Caco-2 (cell line): Measurements from ENCODE around the gene BCL2L12. TPM values are rescaled to one million over a fixed set of nuclear protein-coding genes. Genes with fewer than 3 reads are reported as not detected.

Experiments used
- BruUV-seq: library from RNA; stranded (reverse); fragments of 400-500 nt; replicated peaks from 2 replicates; lab custom pipeline; 2021; lab: Mats Ljungman, UMichigan
- CTCF ChIA-PET: fragments of 300-600 bp; sonication (Branson Sonifier 250); formaldehyde crosslinking; loops from one replicate; lab custom pipeline; 2022; ENCODE audit warnings: antibody characterized with exemption; lab: Charles Lee
- POLR2A ChIA-PET: fragments of 300-600 bp; sonication (Branson Sonifier 250); formaldehyde crosslinking; loops from one replicate; lab custom pipeline; 2022; ENCODE audit warnings: antibody characterized with exemption; lab: Charles Lee
- DNase-seq, 2 experiments: peaks; one replicate each; pipeline versions ENCODE4 v3.0.0 to v3.0.0-alpha.2; 2020 to 2022
- H3K27me3 ChIP-seq: replicated peaks from 2 replicates; pipeline ENCODE4 v1.6.0; 2011; ENCODE audit warnings: low read length; ENCODE audit not compliant: control insufficient read depth, insufficient read depth
- H3K36me3 ChIP-seq: 2 replicates; pipeline ENCODE4 v1.5.1; 2011; ENCODE audit warnings: low read length; ENCODE audit not compliant: control insufficient read depth, insufficient read depth
- H3K4me1 ChIP-seq: fragments of 250-450 bp; sonication (Bioruptor Pico); 2 replicates; pipeline ENCODE4 v1.5.1; 2020; ENCODE audit warnings: mild to moderate bottlenecking
- H3K4me3 ChIP-seq: 2 replicates; pipeline ENCODE4 v1.5.1; 2011; ENCODE audit warnings: low read depth, mild to moderate bottlenecking, control low read depth, low read length
- H3K9me3 ChIP-seq: fragments of 250-450 bp; sonication (Bioruptor Pico); 2 replicates; pipeline ENCODE4 v1.5.1; 2020; ENCODE audit warnings: mild to moderate bottlenecking, moderate library complexity
- H3K27ac Mint-ChIP-seq: one replicate; pipeline ENCODE4 v1.8.0; 2022; ENCODE audit warnings: mixed read lengths; ENCODE audit not compliant: unreplicated experiment
- H3K27me3 Mint-ChIP-seq: one replicate; pipeline ENCODE4 v1.8.0; 2022; ENCODE audit warnings: mixed read lengths; ENCODE audit not compliant: insufficient read depth, unreplicated experiment
- H3K36me3 Mint-ChIP-seq: one replicate; pipeline ENCODE4 v1.8.0; 2022; ENCODE audit warnings: mild to moderate bottlenecking, mixed read lengths; ENCODE audit not compliant: insufficient read depth, unreplicated experiment
- H3K4me1 Mint-ChIP-seq: one replicate; pipeline ENCODE4 v1.8.0; 2022; ENCODE audit warnings: low read depth, mixed read lengths; ENCODE audit not compliant: unreplicated experiment
- H3K4me3 Mint-ChIP-seq: one replicate; pipeline ENCODE4 v1.8.0; 2022; ENCODE audit warnings: mild to moderate bottlenecking, moderate library complexity, mixed read lengths; ENCODE audit not compliant: unreplicated experiment
- H3K9me3 Mint-ChIP-seq: one replicate; pipeline ENCODE4 v1.8.0; 2022; ENCODE audit warnings: mixed read lengths; ENCODE audit not compliant: unreplicated experiment
- CTCF ChIP-seq, 2 experiments: fragments of 200-600 bp in 1 of 2; IDR thresholded peaks; 1 replicate in 1 of 2; 2 replicates in 1 of 2; pipeline versions ENCODE4 v1.5.1 to v1.8.0; 2011 to 2022; ENCODE audit warnings: antibody characterized with exemption in 1 of 2, control low read depth in 1 of 2, inconsistent platforms in 1 of 2, low read depth in 1 of 2, low read length in 1 of 2, mild to moderate bottlenecking in 1 of 2, moderate library complexity in 1 of 2; ENCODE audit not compliant: insufficient read depth in 1 of 2, severe bottlenecking in 1 of 2, unreplicated experiment in 1 of 2
- intact Hi-C: fragments of 100-400 bp; cut with micrococcal nuclease; formaldehyde crosslinking; loops from one replicate; pipeline ENCODE4 v1.10.0; 2022; ENCODE audit not compliant: unreplicated experiment
- total RNA-seq: library from RNA; stranded (reverse); gene quantifications from 2 replicates; pipeline ENCODE4 v1.2.3, GENCODE V29; 2022

BCL2L12 gene
- total RNA-seq, 1 experiment from 2014 or later, result 111 TPM

GRCh38 chr19:49682274-49682673 is 16.5 kb downstream of the BCL2L12 start:
- H3K36me3 ChIP-seq, result peaks cover 5% of the 10 kb centered on the region
- CTCF ChIA-PET, result interaction anchor here (1.0 kb wide), 1 partner anchor 102 kb away, joined by 3 read pairs; the partner anchor contains the start of gene NOSIP

GRCh38 chr19:49683814-49684250 is 18.1 kb downstream of the BCL2L12 start:
- BruUV-seq, result no TSS peak
- Mint-ChIP-seq H3K27me3 (no peaks in the 10 kb centered on the region), H3K4me1 (peaks cover 15% of the 10 kb centered on the region), H3K27ac (peak overlapping the region; percentile 49), H3K36me3 (peaks cover 91% of the 10 kb centered on the region), H3K4me3 (no peak overlapping the region), H3K9me3 (no peaks in the 10 kb centered on the region)
- Histone ChIP-seq H3K27me3 (no peaks in the 10 kb centered on the region), H3K4me3 (no peak overlapping the region), H3K9me3 (no peaks in the 10 kb centered on the region), H3K4me1 (peaks cover 10% of the 10 kb centered on the region), H3K36me3 (peaks cover 5% of the 10 kb centered on the region)
- intact Hi-C loops, result no loop called here
- no peak for DNase-seq
- ChIA-PET POLR2A (no interaction called here), CTCF (interaction anchor here (0.6 kb wide), 2 partner anchors 40 to 168 kb away, joined by 3 read pairs; no protein-coding TSS in a partner anchor)
- TF ChIP-seq CTCF (IDR thresholded peaks at IDR 0.05; ENCODE audit: insufficient read depth in 1 of 2, low read depth in 1 of 2, low read length in 1 of 2, severe bottlenecking in 1 of 2, unreplicated experiment in 1 of 2), result no peak

More at GRCh38 chr19:49682274-49682673, 16.5 kb downstream of the BCL2L12 start:
- no peaks in the 10 kb centered on the region for H3K27me3 ChIP-seq
- H3K4me3 Mint-ChIP-seq, result no peak overlapping the region
- no peak overlapping the region for H3K4me3 ChIP-seq
- no peaks in the 10 kb centered on the region for H3K9me3 Mint-ChIP-seq
- H3K4me1 ChIP-seq, result peaks cover 10% of the 10 kb centered on the region
- intact Hi-C loops, result no loop called here
- BruUV-seq, result no TSS peak
- H3K27ac Mint-ChIP-seq, result no peak overlapping the region
- H3K4me1 Mint-ChIP-seq, result peaks cover 15% of the 10 kb centered on the region
- POLR2A ChIA-PET, result no interaction called here
- no peaks in the 10 kb centered on the region for H3K9me3 ChIP-seq
- DNase-seq, result no peak
- peaks cover 87% of the 10 kb centered on the region for H3K36me3 Mint-ChIP-seq
- no peak for TF ChIP-seq CTCF (IDR thresholded peaks at IDR 0.05; ENCODE audit: insufficient read depth in 1 of 2, low read depth in 1 of 2, low read length in 1 of 2, severe bottlenecking in 1 of 2, unreplicated experiment in 1 of 2)
- H3K27me3 Mint-ChIP-seq, result no peaks in the 10 kb centered on the region

GRCh38 chr19:49684251-49684982 is 18.7 kb downstream of the BCL2L12 start:
- peaks cover 97% of the 10 kb centered on the region for H3K36me3 Mint-ChIP-seq
- Histone ChIP-seq H3K4me3 (no peak overlapping the region), H3K27me3 (no peaks in the 10 kb centered on the region), H3K4me1 (peaks cover 10% of the 10 kb centered on the region), H3K36me3 (peaks cover 5% of the 10 kb centered on the region), H3K9me3 (no peaks in the 10 kb centered on the region)
- BruUV-seq, result no TSS peak
- H3K9me3 Mint-ChIP-seq, result no peaks in the 10 kb centered on the region
- peak overlapping the region; percentile 49 for H3K27ac Mint-ChIP-seq
- H3K27me3 Mint-ChIP-seq, result no peaks in the 10 kb centered on the region
- CTCF ChIA-PET, result interaction anchor here (0.6 kb wide), 2 partner anchors 40 to 168 kb away, joined by 3 read pairs; no protein-coding TSS in a partner anchor
- intact Hi-C loops, result no loop called here
- DNase-seq, result peak in 1 of 2 experiments; percentile 51
- peak; percentile 47 to 54 for TF ChIP-seq CTCF (IDR thresholded peaks at IDR 0.05; ENCODE audit: insufficient read depth in 1 of 2, low read depth in 1 of 2, low read length in 1 of 2, severe bottlenecking in 1 of 2, unreplicated experiment in 1 of 2)
- POLR2A ChIA-PET, result interaction anchor here (0.6 kb wide), 2 partner anchors 20 to 82 kb away, joined by 5 to 10 read pairs; partner anchors contain the start of gene AP2A1
- peaks cover 15% of the 10 kb centered on the region for H3K4me1 Mint-ChIP-seq
- H3K4me3 Mint-ChIP-seq, result no peak overlapping the region
